Right lobe of liver (tissue), 4 donors: ENCODE results near the gene PRICKLE1.

Experiments used
- POLR2A ChIP-seq: fragments of 450-650 bp; IDR thresholded peaks from one replicate; pipeline ENCODE4 v1.6.1; 2017; ENCODE audit warnings: antibody characterized with exemption, mild to moderate bottlenecking
- TF ChIP-seq, protein P1 (sequence below), 4 donors: fragments of 200-600 bp in 3 of 4; fragments of 450-650 bp in 1 of 4; IDR thresholded peaks; one replicate each; pipeline versions ENCODE4 v1.5.1 to v1.8.0; 2016 to 2022; ENCODE audit warnings: antibody characterized with exemption in 4 of 4, mild to moderate bottlenecking in 2 of 4
- donor health status: DM: no; HTN: no; CAD: no.
- donor health status: DM: no; HTN: no; CAD: no.
- donor health status: DM: no; HTN: yes; CAD: no.

GRCh38 chr12:42492267-42492666 lies 97.3 kb downstream of the PRICKLE1 start:
- TF ChIP-seq, protein P1, sequence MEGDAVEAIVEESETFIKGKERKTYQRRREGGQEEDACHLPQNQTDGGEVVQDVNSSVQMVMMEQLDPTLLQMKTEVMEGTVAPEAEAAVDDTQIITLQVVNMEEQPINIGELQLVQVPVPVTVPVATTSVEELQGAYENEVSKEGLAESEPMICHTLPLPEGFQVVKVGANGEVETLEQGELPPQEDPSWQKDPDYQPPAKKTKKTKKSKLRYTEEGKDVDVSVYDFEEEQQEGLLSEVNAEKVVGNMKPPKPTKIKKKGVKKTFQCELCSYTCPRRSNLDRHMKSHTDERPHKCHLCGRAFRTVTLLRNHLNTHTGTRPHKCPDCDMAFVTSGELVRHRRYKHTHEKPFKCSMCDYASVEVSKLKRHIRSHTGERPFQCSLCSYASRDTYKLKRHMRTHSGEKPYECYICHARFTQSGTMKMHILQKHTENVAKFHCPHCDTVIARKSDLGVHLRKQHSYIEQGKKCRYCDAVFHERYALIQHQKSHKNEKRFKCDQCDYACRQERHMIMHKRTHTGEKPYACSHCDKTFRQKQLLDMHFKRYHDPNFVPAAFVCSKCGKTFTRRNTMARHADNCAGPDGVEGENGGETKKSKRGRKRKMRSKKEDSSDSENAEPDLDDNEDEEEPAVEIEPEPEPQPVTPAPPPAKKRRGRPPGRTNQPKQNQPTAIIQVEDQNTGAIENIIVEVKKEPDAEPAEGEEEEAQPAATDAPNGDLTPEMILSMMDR (IDR thresholded peaks at IDR 0.05), result no peak
- no peak for TF ChIP-seq POLR2A
